Right lobe of liver (tissue), 6 donors: Measurements from ENCODE around the gene SEC14L5. TPM values are rescaled to one million over a fixed set of nuclear protein-coding genes. Genes with fewer than 3 reads are reported as not detected.
"Not testable (repeated sequence)": the region's sequence is repeated elsewhere in the genome, so short reads cannot be mapped to it uniquely, and the experiment has no call there.

Experiments used
- ATAC-seq, 4 donors: fragments of 200-7000 bp; cut with Tn5 transposase; one replicate each; pipeline ENCODE4 v1.9.1; 2020; ENCODE audit warnings: mild to moderate bottlenecking in 4 of 4, moderate library complexity in 4 of 4
- DNase-seq, 3 donors: peaks; one replicate each; pipeline ENCODE4 v3.0.0-alpha.2; 2020
- H3K27ac ChIP-seq, 3 donors: fragments of 200-600 bp; one replicate each; pipeline ENCODE4 v1.8.0; 2022
- H3K27me3 ChIP-seq, 2 donors: fragments of 200-600 bp; one replicate each; pipeline ENCODE4 v1.8.0; 2022
- H3K36me3 ChIP-seq, 4 donors: fragments of 200-600 bp; sonication (generic) in 1 of 4; one replicate each; pipeline versions ENCODE4 v1.5.1 to v1.8.0; 2017 to 2022; ENCODE audit warnings: control low read depth in 1 of 4
- H3K4me1 ChIP-seq, 4 donors: fragments of 200-600 bp; sonication (generic) in 1 of 4; one replicate each; pipeline versions ENCODE4 v1.5.1 to v1.8.0; 2017 to 2022; ENCODE audit warnings: control low read depth in 1 of 4
- H3K4me3 ChIP-seq, 3 donors: fragments of 200-600 bp; one replicate each; pipeline ENCODE4 v1.8.0; 2022
- H3K9me3 ChIP-seq, 4 donors: fragments of 200-600 bp; sonication (generic) in 1 of 4; one replicate each; pipeline versions ENCODE4 v1.5.1 to v1.8.0; 2017 to 2022; ENCODE audit warnings: control low read depth in 1 of 4
- CTCF ChIP-seq, 4 donors: fragments of 200-600 bp in 3 of 4; fragments of 450-650 bp in 1 of 4; IDR thresholded peaks; one replicate each; pipeline versions ENCODE4 v1.5.1 to v1.8.0; 2016 to 2022; ENCODE audit warnings: antibody characterized with exemption in 4 of 4, mild to moderate bottlenecking in 2 of 4
- POLR2A ChIP-seq: fragments of 450-650 bp; IDR thresholded peaks from one replicate; pipeline ENCODE4 v1.6.1; 2017; ENCODE audit warnings: antibody characterized with exemption, mild to moderate bottlenecking
- WGBS: methylation state at CpG from one replicate; pipeline ENCODE4 v1.1.6; 2018; ENCODE audit warnings: low coverage, low lambda C conversion rate; ENCODE audit not compliant: insufficient coverage; ENCODE audit errors: missing lambda C conversion rate; 5-methylcytosine and 5-hydroxymethylcytosine counted together
- intact Hi-C, 2 donors: fragments of 100-400 bp; cut with DNase I; formaldehyde crosslinking; loops; one replicate each; pipeline versions ENCODE4 v1.11.2 to v1.14.1; 2022
- total RNA-seq, 6 experiments: library from RNA; depleted of rRNA in 2 of 6; stranded (reverse); fragments of >200 nt in 2 of 6; fragmentation: NEBNext Ultra II Directional in 3 of 6; extraction: Animal tissue kit (Norgen Biotek cat#: 25700) in 3 of 6; gene quantifications; one replicate each; pipeline versions ENCODE4 v1.1.0 to v1.2.4, GENCODE V29; 2016 to 2023
- donor health status: DM: no; HTN: yes; CAD: no.
- donor health status: DM: no; HTN: no; CAD: no.
- donor health status: DM: no; HTN: no; CAD: no.
- donor health status: DM: no; HTN: yes; CAD: no.
- donor health status: DM: no; HTN: yes; CAD: no.

The SEC14L5 gene
- total RNA-seq, 6 experiments from 2014 or later: 0.09 to 1.1 (median 0.60) TPM; not detected in 1

GRCh38 chr16:4962716-4963115 lies 4.6 kb downstream of the SEC14L5 start:
- H3K4me1 ChIP-seq: peaks cover 0 to 4% (median 0%) of the 10 kb centered on the region in 4 donors
- H3K27me3 ChIP-seq: no peaks in the 10 kb centered on the region
- no peaks in the 10 kb centered on the region for H3K9me3 ChIP-seq
- no peaks in the 10 kb centered on the region for H3K36me3 ChIP-seq
- 42% methylated on average over 7 of the region's 7 CpGs for WGBS
- H3K4me3 ChIP-seq: no peak overlapping the region
- no peak for ATAC-seq
- H3K27ac ChIP-seq: no peak overlapping the region
- DNase-seq: no peak
- TF ChIP-seq CTCF (IDR thresholded peaks at IDR 0.05): no peak
- TF ChIP-seq POLR2A: no peak
- intact Hi-C loops: no loop called here

- H3K4me3 ChIP-seq, ATAC-seq, intact Hi-C loops, H3K4me1 ChIP-seq, H3K9me3 ChIP-seq, H3K36me3 ChIP-seq, H3K27ac ChIP-seq, H3K27me3 ChIP-seq: not testable (repeated sequence)
- 71% methylated on average over 1 of the region's 7 CpGs for WGBS
- DNase-seq: peak in 1 of 3 donors; percentile 7
Measured at GRCh38 chr16:4963527-4963926, 5.4 kb downstream of the SEC14L5 start.

GRCh38 chr16:4966736-4967453 lies 8.8 kb downstream of the SEC14L5 start:
- no peak for TF ChIP-seq POLR2A
- no peak for TF ChIP-seq CTCF (IDR thresholded peaks at IDR 0.05)
- peak in 1 of 4 donors; percentile 24 for ATAC-seq
- Histone ChIP-seq H3K4me3 (no peak overlapping the region), H3K27me3 (no peaks in the 10 kb centered on the region), H3K9me3 (no peaks in the 10 kb centered on the region), H3K27ac (no peak overlapping the region), H3K36me3 (no peaks in the 10 kb centered on the region), H3K4me1 (no peaks in the 10 kb centered on the region)
- DNase-seq: no peak
- WGBS: 88% methylated on average over 2 of the region's 10 CpGs
- intact Hi-C loops: no loop called here

GRCh38 chr16:4968278-4968677 lies 10.1 kb downstream of the SEC14L5 start:
- H3K4me1 ChIP-seq, H3K27me3 ChIP-seq, H3K36me3 ChIP-seq, H3K9me3 ChIP-seq, H3K4me3 ChIP-seq, H3K27ac ChIP-seq, ATAC-seq, DNase-seq, intact Hi-C loops: not testable (repeated sequence)
- 98% methylated on average over 6 of the region's 12 CpGs for WGBS

- ATAC-seq (no peak), DNase-seq (no peak)
- Histone ChIP-seq H3K36me3 (no peaks in the 10 kb centered on the region), H3K9me3 (no peaks in the 10 kb centered on the region), H3K27me3 (no peaks in the 10 kb centered on the region), H3K27ac (no peak overlapping the region), H3K4me3 (no peak overlapping the region), H3K4me1 (no peaks in the 10 kb centered on the region)
- intact Hi-C loops: no loop called here
- TF ChIP-seq POLR2A (no peak), CTCF (IDR thresholded peaks at IDR 0.05) (no peak)
- WGBS: 62% methylated on average over 11 of the region's 13 CpGs
Measured at GRCh38 chr16:4968879-4969483, 10.9 kb downstream of the SEC14L5 start.
